Stimulated activated CD4-positive, alpha-beta T cell treated with anti-CD3 and anti-CD28 coated beads, Interleukin-15, amount 100 ng/mL, for 48 hours (primary cell): ENCODE data around the gene WDR27.
"Not testable (repeated sequence)": the region's sequence is repeated elsewhere in the genome, so short reads cannot be mapped to it uniquely, and the experiment has no call there.

Source experiments
- DNase-seq, 2 donors: peaks; one replicate each; pipeline ENCODE4 v3.0.0-alpha.2; 2020; ENCODE audit warnings: low read depth in 2 of 2

WDR27 gene

GRCh38 chr6:169709293-169709692, 7.5 kb upstream of the WDR27 start:
- no peak for DNase-seq

- DNase-seq = no peak
Observed at GRCh38 chr6:169707772-169708171, 5.9 kb upstream of the WDR27 start.

GRCh38 chr6:169702840-169703246, 1.0 kb upstream of the WDR27 start:
- no peak for DNase-seq

GRCh38 chr6:169701311-169701953, 397 bp downstream of the WDR27 start:
- DNase-seq = no peak

- DNase-seq = no peak
Observed at GRCh38 chr6:169700296-169700695, 1.5 kb downstream of the WDR27 start.

GRCh38 chr6:169697115-169697514, 4.7 kb downstream of the WDR27 start:
- DNase-seq = not testable (repeated sequence)

- DNase-seq = no peak
Observed at GRCh38 chr6:169695131-169695530, 6.7 kb downstream of the WDR27 start.

- DNase-seq = no peak
Observed at GRCh38 chr6:169692516-169692915, 9.3 kb downstream of the WDR27 start.

- no peak for DNase-seq
Observed at GRCh38 chr6:169691260-169691659, 10.6 kb downstream of the WDR27 start.

GRCh38 chr6:169689287-169689686, 12.5 kb downstream of the WDR27 start:
- no peak for DNase-seq

- DNase-seq = no peak
Observed at GRCh38 chr6:169685860-169686259, 16.0 kb downstream of the WDR27 start.

- no peak for DNase-seq
Observed at GRCh38 chr6:169684056-169684455, 17.8 kb downstream of the WDR27 start.

- DNase-seq = no peak
Observed at GRCh38 chr6:169678342-169678741, 23.5 kb downstream of the WDR27 start.

- DNase-seq = no peak
Observed at GRCh38 chr6:169677096-169677495, 24.7 kb downstream of the WDR27 start.

- no peak for DNase-seq
Observed at GRCh38 chr6:169675011-169675410, 26.8 kb downstream of the WDR27 start.

GRCh38 chr6:169671563-169671962, 30.3 kb downstream of the WDR27 start:
- no peak for DNase-seq

- DNase-seq = no peak
Observed at GRCh38 chr6:169669889-169670288, 31.9 kb downstream of the WDR27 start.

- DNase-seq = no peak
Observed at GRCh38 chr6:169669147-169669546, 32.7 kb downstream of the WDR27 start.

GRCh38 chr6:169668203-169668847, 33.5 kb downstream of the WDR27 start:
- DNase-seq = no peak

GRCh38 chr6:169667716-169668115, 34.1 kb downstream of the WDR27 start:
- no peak for DNase-seq

GRCh38 chr6:169666441-169666840, 35.4 kb downstream of the WDR27 start:
- DNase-seq = no peak

- no peak for DNase-seq
Observed at GRCh38 chr6:169665289-169665688, 36.5 kb downstream of the WDR27 start.

- DNase-seq = no peak
Observed at GRCh38 chr6:169664227-169664626, 37.6 kb downstream of the WDR27 start.

GRCh38 chr6:169663468-169663867, 38.4 kb downstream of the WDR27 start:
- DNase-seq = no peak
